Body of pancreas (tissue), 4 donors: ENCODE data around the gene VAPA. TPM values are rescaled to one million over a fixed set of nuclear protein-coding genes. Genes with fewer than 3 reads are reported as not detected.

Experiments used
- ATAC-seq: fragments of 150-250 bp; one replicate; pipeline ENCODE4 v1.9.1; 2016
- DNase-seq, 4 donors: peaks; one replicate each; pipeline ENCODE4 v3.0.0-alpha.2; 2019
- H3K27ac ChIP-seq, 4 donors: fragments of 200-600 bp; sonication (generic); 1 replicate in 3 of 4; 2 replicates in 1 of 4; pipeline versions ENCODE4 v1.5.1 to v1.6.1; 2016 to 2019; ENCODE audit warnings: mild to moderate bottlenecking in 1 of 4, mixed read lengths in 1 of 4, moderate library complexity in 1 of 4
- H3K27me3 ChIP-seq, 2 donors: fragments of 200-600 bp; sonication (generic); one replicate each; pipeline ENCODE4 v1.6.0; 2016; ENCODE audit warnings: mild to moderate bottlenecking in 1 of 2
- H3K36me3 ChIP-seq, 2 donors: fragments of 200-600 bp; sonication (generic); replicated peaks in 1 of 2; 2 replicates each; pipeline ENCODE4 v1.5.1; 2016; ENCODE audit warnings: low read depth in 2 of 2; ENCODE audit not compliant: insufficient read depth in 1 of 2
- H3K4me1 ChIP-seq: fragments of 200-600 bp; sonication (generic); one replicate; pipeline ENCODE4 v1.6.0; 2016
- H3K4me3 ChIP-seq, 2 donors: fragments of 200-600 bp; sonication (generic); 1 replicate in 1 of 2; 2 replicates in 1 of 2; pipeline ENCODE4 v1.5.1; 2016 to 2019
- H3K9me3 ChIP-seq, 3 donors: fragments of 200-600 bp; sonication (generic); 1 replicate in 2 of 3; 2 replicates in 1 of 3; pipeline ENCODE4 v1.5.1; 2016
- POLR2A ChIP-seq, 3 donors: fragments of 450-650 bp; IDR thresholded peaks; one replicate each; pipeline ENCODE4 v1.6.1; 2016; ENCODE audit warnings: antibody characterized with exemption in 3 of 3, mild to moderate bottlenecking in 2 of 3
- WGBS, 2 donors: methylation state at CpG; one replicate each; pipeline ENCODE4 v1.1.5; 2017; 5-methylcytosine and 5-hydroxymethylcytosine counted together
- intact Hi-C: fragments of 100-400 bp; cut with DNase I; formaldehyde crosslinking; loops from one replicate; pipeline ENCODE4 v1.15.1; 2023
- total RNA-seq, 2 donors: library from RNA; depleted of rRNA; stranded (reverse); fragments of >200 nt; gene quantifications; one replicate each; pipeline ENCODE4 v1.1.0, GENCODE V29; 2016
- TF ChIP-seq, protein P1 (sequence below), 7 experiments: fragments of 450-650 bp in 4 of 7; fragments of 200-600 bp in 3 of 7; sonication (generic) in 3 of 7; IDR thresholded peaks; one replicate each; pipeline ENCODE4 v1.5.1; 2016 to 2019; ENCODE audit warnings: antibody characterized with exemption in 7 of 7

Gene VAPA
- total RNA-seq, 2 donors from 2014 or later, result 58.7 to 113 TPM

DNA sequence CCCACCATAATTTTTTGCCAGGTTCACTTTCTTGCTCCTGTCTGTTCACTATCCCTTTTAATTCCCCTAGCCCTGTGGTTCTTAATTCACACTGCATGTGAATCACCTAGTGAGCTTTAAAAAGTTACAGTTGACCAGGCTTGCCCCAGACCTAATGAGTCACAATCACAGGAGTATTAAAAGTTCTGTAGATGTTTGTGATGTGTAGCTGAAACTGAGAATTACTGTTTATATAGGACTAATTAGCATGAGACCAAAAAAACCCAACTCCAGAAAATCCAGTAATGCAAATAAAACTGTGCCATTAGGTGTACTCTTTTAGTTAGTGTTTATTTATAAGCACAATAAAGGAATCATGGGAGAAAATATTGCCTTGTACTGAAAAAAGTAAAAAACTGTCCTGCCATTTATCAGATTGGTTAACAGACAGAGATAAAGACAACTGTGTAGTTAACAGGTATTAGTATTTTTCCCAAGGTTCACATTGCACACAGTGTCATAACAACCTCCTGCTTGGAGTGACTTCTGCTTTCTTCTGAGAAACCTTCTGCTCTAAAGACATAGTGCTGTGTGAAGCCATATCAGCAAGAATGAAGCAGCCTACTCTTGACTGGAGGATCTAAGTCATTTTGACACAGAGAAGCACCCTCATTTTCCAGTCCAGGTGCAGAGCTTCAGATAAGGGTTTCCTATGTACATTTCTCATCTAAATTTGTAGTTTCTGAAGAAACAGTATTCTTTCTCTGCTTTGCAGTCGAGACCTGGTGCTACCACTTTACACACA lies 39.0 kb downstream of the VAPA start:
- intact Hi-C loops, result no loop called here
- TF ChIP-seq, protein P1, sequence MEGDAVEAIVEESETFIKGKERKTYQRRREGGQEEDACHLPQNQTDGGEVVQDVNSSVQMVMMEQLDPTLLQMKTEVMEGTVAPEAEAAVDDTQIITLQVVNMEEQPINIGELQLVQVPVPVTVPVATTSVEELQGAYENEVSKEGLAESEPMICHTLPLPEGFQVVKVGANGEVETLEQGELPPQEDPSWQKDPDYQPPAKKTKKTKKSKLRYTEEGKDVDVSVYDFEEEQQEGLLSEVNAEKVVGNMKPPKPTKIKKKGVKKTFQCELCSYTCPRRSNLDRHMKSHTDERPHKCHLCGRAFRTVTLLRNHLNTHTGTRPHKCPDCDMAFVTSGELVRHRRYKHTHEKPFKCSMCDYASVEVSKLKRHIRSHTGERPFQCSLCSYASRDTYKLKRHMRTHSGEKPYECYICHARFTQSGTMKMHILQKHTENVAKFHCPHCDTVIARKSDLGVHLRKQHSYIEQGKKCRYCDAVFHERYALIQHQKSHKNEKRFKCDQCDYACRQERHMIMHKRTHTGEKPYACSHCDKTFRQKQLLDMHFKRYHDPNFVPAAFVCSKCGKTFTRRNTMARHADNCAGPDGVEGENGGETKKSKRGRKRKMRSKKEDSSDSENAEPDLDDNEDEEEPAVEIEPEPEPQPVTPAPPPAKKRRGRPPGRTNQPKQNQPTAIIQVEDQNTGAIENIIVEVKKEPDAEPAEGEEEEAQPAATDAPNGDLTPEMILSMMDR (IDR thresholded peaks at IDR 0.05), result no peak
- no peak for TF ChIP-seq POLR2A (IDR thresholded peaks at IDR 0.05)
- H3K36me3 ChIP-seq, result peaks cover 0 to 11% of the 10 kb centered on the region in 2 donors
- H3K4me1 ChIP-seq, result peaks cover 8% of the 10 kb centered on the region
- ATAC-seq (no peak), DNase-seq (no peak)
- no peaks in the 10 kb centered on the region for H3K27me3 ChIP-seq
- no peak overlapping the region for H3K4me3 ChIP-seq
- WGBS, 2 donors, result 74 to 91% methylated on average over 1 of the region's 1 CpG
- H3K27ac ChIP-seq, result no peak overlapping the region
- no peaks in the 10 kb centered on the region for H3K9me3 ChIP-seq

DNA sequence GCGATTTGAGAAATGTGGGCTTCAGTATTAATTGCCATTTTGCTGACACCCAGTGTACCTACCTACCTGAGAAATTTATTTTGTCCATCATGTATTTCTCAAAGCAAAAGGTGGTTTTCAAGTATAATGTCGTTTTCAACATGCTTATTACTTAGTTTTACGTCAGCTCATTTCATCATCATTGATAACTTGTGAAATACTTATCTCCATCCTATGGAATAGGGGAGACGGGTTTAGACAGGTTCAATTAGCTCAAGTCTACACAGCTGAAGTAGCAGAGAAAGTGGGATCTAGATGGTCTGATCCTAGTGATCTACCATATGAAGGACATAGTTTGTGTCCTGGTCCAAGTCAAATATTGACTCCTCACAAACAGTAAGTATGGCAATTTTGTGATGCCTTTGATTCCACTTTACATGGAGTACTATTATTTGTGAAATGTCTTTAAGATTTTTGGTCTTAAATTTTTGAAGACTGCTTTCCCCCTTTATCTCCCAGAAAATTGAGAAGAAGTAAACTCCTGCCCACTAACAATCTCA lies 45.1 kb downstream of the VAPA start:
- H3K9me3 ChIP-seq, result no peaks in the 10 kb centered on the region
- DNase-seq, result no peak
- H3K4me1 ChIP-seq, result peaks cover 9% of the 10 kb centered on the region
- no peaks in the 10 kb centered on the region for H3K27me3 ChIP-seq
- H3K27ac ChIP-seq, result no peak overlapping the region
- no peak for ATAC-seq
- no peaks in the 10 kb centered on the region for H3K36me3 ChIP-seq
- WGBS, 2 donors, result 77% methylated on average over 4 of the region's 4 CpGs
- TF ChIP-seq POLR2A (IDR thresholded peaks at IDR 0.05), result no peak
- TF ChIP-seq, protein P1 (IDR thresholded peaks at IDR 0.05), result no peak
- H3K4me3 ChIP-seq, result no peak overlapping the region
- intact Hi-C loops, result no loop called here

DNA sequence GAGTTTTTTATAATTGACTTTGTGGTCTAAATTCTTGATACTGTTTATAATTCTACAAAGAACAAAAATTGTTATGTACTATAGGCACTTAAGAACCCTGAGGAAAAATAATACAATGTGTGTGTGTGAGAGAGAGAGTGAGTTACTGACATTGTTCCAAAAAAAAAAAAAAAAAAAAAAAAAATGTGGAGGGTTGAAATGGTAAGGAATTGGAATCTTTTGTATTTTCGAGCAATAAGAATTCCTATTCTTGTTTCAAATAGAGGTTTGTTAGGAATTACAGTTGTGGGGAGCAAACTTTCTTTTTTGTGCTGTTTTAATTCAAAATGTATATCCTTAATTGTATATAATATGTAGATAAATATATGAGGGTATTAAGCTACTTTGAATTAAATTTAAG lies 45.7 kb downstream of the VAPA start:
- no peak for DNase-seq
- Histone ChIP-seq H3K9me3 (no peaks in the 10 kb centered on the region), H3K4me1 (peaks cover 9% of the 10 kb centered on the region), H3K36me3 (no peaks in the 10 kb centered on the region), H3K27me3 (no peaks in the 10 kb centered on the region), H3K27ac (no peak overlapping the region), H3K4me3 (no peak overlapping the region)
- intact Hi-C loops, result no loop called here
- TF ChIP-seq, protein P1 (IDR thresholded peaks at IDR 0.05), result no peak
- no peak for TF ChIP-seq POLR2A (IDR thresholded peaks at IDR 0.05)
- WGBS, 2 donors, result 92 to 97% methylated on average over 1 of the region's 1 CpG
- ATAC-seq, result no peak

DNA sequence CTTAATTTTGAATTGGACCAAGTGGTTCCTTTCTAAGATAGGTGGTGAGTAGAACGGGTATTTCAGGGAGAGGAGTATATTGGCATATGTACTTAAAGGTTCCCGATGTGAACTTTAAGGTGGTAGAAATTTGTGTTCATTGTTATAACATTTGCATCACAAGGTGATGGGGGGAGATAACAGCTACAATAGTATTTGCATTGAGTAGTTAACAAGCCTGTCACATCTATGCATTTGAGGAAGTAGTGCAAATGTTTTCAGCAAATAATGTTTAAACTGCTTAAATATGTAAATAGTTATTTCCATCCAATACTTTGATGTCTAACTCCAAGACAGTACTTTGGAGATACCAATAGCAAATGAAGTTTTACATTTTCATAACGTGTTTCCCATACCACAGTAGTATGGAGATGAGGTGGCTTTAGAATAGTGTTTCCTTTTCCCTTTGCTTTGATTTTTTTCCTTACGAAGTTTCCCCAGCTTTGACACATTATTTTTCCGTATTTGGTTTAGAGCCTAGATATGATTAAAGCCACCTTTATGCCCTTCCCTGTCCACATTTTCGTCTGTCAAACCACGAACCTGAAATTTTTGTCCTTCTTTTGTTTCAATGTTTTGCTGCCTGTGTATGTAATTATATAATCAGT lies 46.6 kb downstream of the VAPA start:
- WGBS, 2 donors, result 33 to 46% methylated on average over 7 of the region's 7 CpGs
- Histone ChIP-seq H3K4me1 (peaks cover 9% of the 10 kb centered on the region), H3K4me3 (no peak overlapping the region), H3K27ac (no peak overlapping the region), H3K36me3 (no peaks in the 10 kb centered on the region), H3K9me3 (no peaks in the 10 kb centered on the region), H3K27me3 (no peaks in the 10 kb centered on the region)
- intact Hi-C loops, result no loop called here
- DNase-seq, result no peak
- no peak for ATAC-seq
- TF ChIP-seq, protein P1 (IDR thresholded peaks at IDR 0.05), result no peak
- TF ChIP-seq POLR2A (IDR thresholded peaks at IDR 0.05), result no peak
